Measurements from ENCODE around the gene TMEM131.

TMEM131 gene

GRCh38 chr2:97796465-97797126 lies 199.2 kb downstream of the TMEM131 start:
- Histone ChIP-seq H3K9me3 (ENCODE audit: control insufficient read depth, insufficient read depth, low read depth, low read length) (no peaks in the 10 kb centered on the region), H3K36me3 (ENCODE audit: control insufficient read depth in 2 of 2, insufficient read depth in 1 of 2, low read length in 2 of 2) (peaks cover 0 to 32% of the 10 kb centered on the region in 2 experiments; a peak in 1 of 3 replicates), H3K27ac (ENCODE audit: extremely low read depth, low read depth, low read length) (no peak overlapping the region), H3K4me1 (ENCODE audit: control insufficient read depth, insufficient read depth, low read length) (no peaks in the 10 kb centered on the region), H3K4me3 (ENCODE audit: low read depth, low read length) (no peak overlapping the region)
- ChIA-PET POLR2A (no interaction called here), CTCF (interaction anchor here (2.6 kb wide), 1 partner anchor 10 kb away, joined by 15 read pairs; no protein-coding TSS in a partner anchor)
- no peak for TF ChIP-seq ZNF302 (tag by site-specific recombination; IDR thresholded peaks at IDR 0.05; ENCODE audit: low read depth)
- TF ChIP-seq ZNF548 (tag by site-specific recombination; IDR thresholded peaks at IDR 0.05): no peak
- TF ChIP-seq ZNF426 (tag by site-specific recombination; IDR thresholded peaks at IDR 0.05): no peak

DNA sequence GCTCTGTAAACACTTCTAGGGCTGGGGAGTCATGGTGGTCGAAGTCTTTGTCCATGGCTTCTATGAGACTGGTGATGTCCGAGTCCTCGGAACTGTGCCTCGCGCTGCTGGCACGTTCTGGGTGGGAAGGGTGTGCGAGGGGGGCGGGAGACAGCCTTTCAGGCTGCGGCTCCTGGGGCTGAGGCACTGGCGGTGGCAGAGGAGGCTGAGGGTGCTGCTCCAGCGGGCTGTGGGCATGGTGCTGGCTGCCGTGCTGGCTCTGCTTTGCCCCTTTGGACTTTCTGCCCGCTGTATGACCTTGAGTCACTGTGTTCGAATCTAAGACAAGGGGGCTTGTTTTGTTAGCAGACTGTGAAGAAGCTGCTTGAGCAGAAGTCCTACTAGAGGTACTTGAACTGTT lies 203.3 kb downstream of the TMEM131 start:
- Histone ChIP-seq H3K27ac (ENCODE audit: extremely low read depth, low read depth, low read length) (no peak overlapping the region), H3K4me1 (ENCODE audit: control insufficient read depth, insufficient read depth, low read length) (no peaks in the 10 kb centered on the region), H3K4me3 (ENCODE audit: low read depth, low read length) (no peak overlapping the region), H3K9me3 (ENCODE audit: control insufficient read depth, insufficient read depth, low read depth, low read length) (no peaks in the 10 kb centered on the region), H3K36me3 (ENCODE audit: control insufficient read depth in 2 of 2, insufficient read depth in 1 of 2, low read length in 2 of 2) (peaks cover 0 to 32% of the 10 kb centered on the region in 2 experiments; a peak in 1 of 3 replicates)
- POLR2A ChIA-PET: no interaction called here
- no peak for TF ChIP-seq ZBTB1 (tag by site-specific recombination; IDR thresholded peaks at IDR 0.05)
- CTCF ChIA-PET: interaction anchor here (0.9 to 1.9 kb wide), 2 partner anchors 15 to 18 kb away, joined by 3 to 8 read pairs; no protein-coding TSS in a partner anchor

DNA sequence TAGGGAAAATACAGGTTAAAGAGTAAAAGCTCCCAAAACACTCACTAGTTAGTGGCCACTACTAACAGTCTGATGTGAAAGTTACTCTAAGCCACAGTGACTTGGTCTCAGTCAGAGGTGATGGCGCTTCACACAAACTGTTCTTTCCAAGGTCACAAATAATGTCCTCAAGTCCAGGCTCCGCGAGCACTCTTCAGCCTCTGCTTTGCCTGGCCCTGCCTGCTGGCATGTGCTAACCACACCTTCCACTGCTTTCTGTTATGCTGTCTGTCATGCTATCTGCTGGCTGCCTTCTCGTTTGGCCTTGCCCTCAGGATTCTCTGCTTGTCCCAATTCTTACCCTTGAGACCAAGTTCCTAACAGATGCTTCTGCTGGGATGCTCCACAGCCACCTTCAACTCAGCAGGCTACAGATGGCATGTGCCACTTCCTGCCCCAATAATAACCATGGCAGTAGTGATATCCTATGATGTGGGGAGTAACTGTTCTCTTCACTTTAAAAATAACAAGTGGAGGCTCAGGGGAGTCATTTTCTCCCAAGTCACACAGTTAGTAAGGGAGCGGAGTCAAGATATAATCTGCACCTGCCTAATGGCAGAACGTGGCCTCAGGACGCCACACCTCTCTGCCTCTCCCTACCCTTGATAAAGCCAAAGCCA lies 206.6 kb downstream of the TMEM131 start:
- peaks cover 0 to 30% of the 10 kb centered on the region in 2 experiments; a peak in 1 of 3 replicates for H3K36me3 ChIP-seq (ENCODE audit: control insufficient read depth in 2 of 2, insufficient read depth in 1 of 2, low read length in 2 of 2)
- ChIA-PET POLR2A (no interaction called here), CTCF (interaction anchor here (1.9 kb wide), 1 partner anchor 15 kb away, joined by 9 read pairs; no protein-coding TSS in a partner anchor)
- TF ChIP-seq ZNF280D (tag by site-specific recombination; IDR thresholded peaks at IDR 0.05) (no peak), ZNF223 (tag by site-specific recombination; IDR thresholded peaks at IDR 0.05) (no peak), MYNN (tag by site-specific recombination; IDR thresholded peaks at IDR 0.05; ENCODE audit: borderline replicate concordance) (no peak), ZFP69B (tag by site-specific recombination; IDR thresholded peaks at IDR 0.05) (no peak), TRIM28 (IDR thresholded peaks at IDR 0.05; ENCODE audit: borderline replicate concordance, low read length) (no peak), IKZF3 (tag by site-specific recombination; IDR thresholded peaks at IDR 0.05) (no peak)
- no peaks in the 10 kb centered on the region for H3K4me1 ChIP-seq (ENCODE audit: control insufficient read depth, insufficient read depth, low read length)
- H3K4me3 ChIP-seq (ENCODE audit: low read depth, low read length): no peak overlapping the region
- no peaks in the 10 kb centered on the region for H3K9me3 ChIP-seq (ENCODE audit: control insufficient read depth, insufficient read depth, low read depth, low read length)
- H3K27ac ChIP-seq (ENCODE audit: extremely low read depth, low read depth, low read length): no peak overlapping the region

- ChIA-PET POLR2A (no interaction called here), CTCF (interaction anchor here (0.7 kb wide), 1 partner anchor 1023 kb away, joined by 5 read pairs; no protein-coding TSS in a partner anchor)
- no peak overlapping the region for H3K27ac ChIP-seq (ENCODE audit: extremely low read depth, low read depth, low read length)
- no peaks in the 10 kb centered on the region for H3K4me1 ChIP-seq (ENCODE audit: control insufficient read depth, insufficient read depth, low read length)
- no peak overlapping the region for H3K4me3 ChIP-seq (ENCODE audit: low read depth, low read length)
- peaks cover 0 to 7% of the 10 kb centered on the region in 2 experiments; a peak in 1 of 3 replicates for H3K36me3 ChIP-seq (ENCODE audit: control insufficient read depth in 2 of 2, insufficient read depth in 1 of 2, low read length in 2 of 2)
- H3K9me3 ChIP-seq (ENCODE audit: control insufficient read depth, insufficient read depth, low read depth, low read length): no peaks in the 10 kb centered on the region
- TF ChIP-seq ZNF416 (tag by site-specific recombination; IDR thresholded peaks at IDR 0.05) (no peak), EGR2 (tag by site-specific recombination; IDR thresholded peaks at IDR 0.05; ENCODE audit: low read depth) (no peak), ZNF585B (tag by site-specific recombination; IDR thresholded peaks at IDR 0.05) (no peak), MYNN (tag by site-specific recombination; IDR thresholded peaks at IDR 0.05; ENCODE audit: borderline replicate concordance) (no peak), ZNF692 (tag by site-specific recombination; IDR thresholded peaks at IDR 0.05) (no peak), WT1 (tag by site-specific recombination; IDR thresholded peaks at IDR 0.05) (no peak), ZNF791 (tag by site-specific recombination; IDR thresholded peaks at IDR 0.05) (no peak), ZNF660 (tag by site-specific recombination; IDR thresholded peaks at IDR 0.05) (no peak)
- TF ChIP-seq, protein P1, sequence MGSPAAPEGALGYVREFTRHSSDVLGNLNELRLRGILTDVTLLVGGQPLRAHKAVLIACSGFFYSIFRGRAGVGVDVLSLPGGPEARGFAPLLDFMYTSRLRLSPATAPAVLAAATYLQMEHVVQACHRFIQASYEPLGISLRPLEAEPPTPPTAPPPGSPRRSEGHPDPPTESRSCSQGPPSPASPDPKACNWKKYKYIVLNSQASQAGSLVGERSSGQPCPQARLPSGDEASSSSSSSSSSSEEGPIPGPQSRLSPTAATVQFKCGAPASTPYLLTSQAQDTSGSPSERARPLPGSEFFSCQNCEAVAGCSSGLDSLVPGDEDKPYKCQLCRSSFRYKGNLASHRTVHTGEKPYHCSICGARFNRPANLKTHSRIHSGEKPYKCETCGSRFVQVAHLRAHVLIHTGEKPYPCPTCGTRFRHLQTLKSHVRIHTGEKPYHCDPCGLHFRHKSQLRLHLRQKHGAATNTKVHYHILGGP (tag by site-specific recombination; IDR thresholded peaks at IDR 0.05): no peak
Measured at GRCh38 chr2:97785818-97786217, 209.9 kb downstream of the TMEM131 start.

All from HEK293 (cell line).